Germinal center (tissue), 1 donor: ENCODE results near the gene RBM20.

Source experiments
- DNase-seq: peaks from one replicate; pipeline ENCODE4 v3.0.0; 2012; ENCODE audit warnings: mixed read lengths, low spot score

RBM20 gene

GRCh38 chr10:110811791-110812581 lies 167.8 kb downstream of the RBM20 start:
- no peak for DNase-seq

GRCh38 chr10:110812583-110812982 lies 168.4 kb downstream of the RBM20 start:
- DNase-seq, result no peak

GRCh38 chr10:110813743-110814472 lies 169.8 kb downstream of the RBM20 start:
- no peak for DNase-seq

- DNase-seq, result no peak
Observed at GRCh38 chr10:110815354-110816004, 171.3 kb downstream of the RBM20 start.

- no peak for DNase-seq
Observed at GRCh38 chr10:110817614-110818013, 173.5 kb downstream of the RBM20 start.

- no peak for DNase-seq
Observed at GRCh38 chr10:110818311-110819256, 174.4 kb downstream of the RBM20 start.

- no peak for DNase-seq
Observed at GRCh38 chr10:110820321-110820814, 176.2 kb downstream of the RBM20 start.

GRCh38 chr10:110821508-110821907 lies 177.4 kb downstream of the RBM20 start:
- no peak for DNase-seq

GRCh38 chr10:110822035-110822711 lies 178.0 kb downstream of the RBM20 start:
- no peak for DNase-seq

- DNase-seq, result no peak
Observed at GRCh38 chr10:110822712-110823311, 178.7 kb downstream of the RBM20 start.

- no peak for DNase-seq
Observed at GRCh38 chr10:110824152-110824441, 180.0 kb downstream of the RBM20 start.

GRCh38 chr10:110824660-110825059 lies 180.5 kb downstream of the RBM20 start:
- DNase-seq, result no peak

GRCh38 chr10:110825508-110825907 lies 181.4 kb downstream of the RBM20 start:
- no peak for DNase-seq

- no peak for DNase-seq
Observed at GRCh38 chr10:110827410-110827809, 183.3 kb downstream of the RBM20 start.

- DNase-seq, result no peak
Observed at GRCh38 chr10:110827875-110828274, 183.7 kb downstream of the RBM20 start.

- DNase-seq, result no peak
Observed at GRCh38 chr10:110828525-110828924, 184.4 kb downstream of the RBM20 start.

GRCh38 chr10:110829721-110830410 lies 185.7 kb downstream of the RBM20 start:
- peak; percentile 30 for DNase-seq

- DNase-seq, result no peak
Observed at GRCh38 chr10:110833234-110833940, 189.3 kb downstream of the RBM20 start.

GRCh38 chr10:110833941-110834628 lies 189.9 kb downstream of the RBM20 start:
- no peak for DNase-seq
